IMR-90 (cell line): ENCODE data around the gene APH1A. TPM values are rescaled to one million over a fixed set of nuclear protein-coding genes. Genes with fewer than 3 reads are reported as not detected.
A peak's percentile ranks its signal among the peaks of the same experiment; 100 is the strongest.

Source experiments
- ATAC-seq: fragments of 200-7000 bp; cut with Tn5 transposase; 2 replicates; pipeline ENCODE4 v1.9.1; 2020; ENCODE audit warnings: low read depth, mild to moderate bottlenecking, moderate library complexity
- BruUV-seq: library from RNA; stranded (reverse); fragments of 400-500 nt; replicated peaks from 2 replicates; lab custom pipeline; 2021; lab: Mats Ljungman, UMichigan
- CTCF ChIA-PET: fragments of 300-600 bp; formaldehyde crosslinking; extraction: SDS; loops from one replicate; lab custom pipeline; 2021; ENCODE audit warnings: antibody characterized with exemption; lab: Yijun Ruan, JAX
- POLR2A ChIA-PET: fragments of 300-600 bp; sonication (Branson Sonifier 250); formaldehyde crosslinking; loops from one replicate; lab custom pipeline; 2022; ENCODE audit warnings: antibody characterized with exemption; ENCODE audit not compliant: unreplicated experiment; lab: Charles Lee
- DNase-seq: peaks from one replicate; pipeline ENCODE4 v3.0.0; 2013
- H2AFZ ChIP-seq: replicated peaks from 2 replicates; pipeline ENCODE3; 2013; ENCODE audit warnings: low read length, mild to moderate bottlenecking; ENCODE audit not compliant: poor library complexity
- H2AK5ac ChIP-seq: 2 replicates; pipeline ENCODE4 v1.6.1; 2013; ENCODE audit warnings: low read depth, low read length, inconsistent platforms
- H2AK9ac ChIP-seq: replicated peaks from 2 replicates; pipeline ENCODE3; 2013; ENCODE audit warnings: mild to moderate bottlenecking, low read depth, low read length, moderate library complexity; ENCODE audit not compliant: poor library complexity
- H2BK120ac ChIP-seq: 2 replicates; pipeline ENCODE4 v1.6.1; 2013; ENCODE audit warnings: low read depth, low read length, inconsistent platforms
- H2BK15ac ChIP-seq: 3 replicates; pipeline ENCODE4 v1.6.1; 2013; ENCODE audit warnings: low read depth, low read length, inconsistent platforms
- H2BK20ac ChIP-seq: 2 replicates; pipeline ENCODE4 v1.6.1; 2013; ENCODE audit warnings: low read depth, mild to moderate bottlenecking, inconsistent platforms, low read length, moderate library complexity
- H2BK5ac ChIP-seq: 2 replicates; pipeline ENCODE4 v1.6.1; 2013; ENCODE audit warnings: mild to moderate bottlenecking, low read depth, low read length, inconsistent platforms; ENCODE audit not compliant: poor library complexity, severe bottlenecking
- H3K14ac ChIP-seq: replicated peaks from 2 replicates; pipeline ENCODE4 v1.6.1; 2013; ENCODE audit warnings: low read depth, low read length, inconsistent platforms
- H3K18ac ChIP-seq: 2 replicates; pipeline ENCODE4 v1.6.1; 2013; ENCODE audit warnings: low read depth, low read length, control low read depth
- H3K23ac ChIP-seq: 2 replicates; pipeline ENCODE4 v1.6.1; 2013; ENCODE audit warnings: low read depth, low read length, inconsistent platforms
- H3K27ac ChIP-seq: 2 replicates; pipeline ENCODE4 v1.5.1; 2013; ENCODE audit warnings: mild to moderate bottlenecking, control low read depth, low read length; ENCODE audit not compliant: insufficient read depth
- H3K27me3 ChIP-seq: 2 replicates; pipeline ENCODE4 v1.6.1; 2013; ENCODE audit warnings: low read length; ENCODE audit not compliant: control insufficient read depth, insufficient read depth
- H3K36me3 ChIP-seq: 2 replicates; pipeline ENCODE4 v1.6.1; 2013; ENCODE audit warnings: low read length, mixed read lengths; ENCODE audit not compliant: control insufficient read depth, insufficient read depth
- H3K4ac ChIP-seq: 2 replicates; pipeline ENCODE4 v1.6.1; 2013; ENCODE audit warnings: low read depth, low read length, inconsistent platforms
- H3K4me1 ChIP-seq: 2 replicates; pipeline ENCODE4 v1.6.1; 2013; ENCODE audit warnings: low read length, mixed read lengths; ENCODE audit not compliant: control insufficient read depth, insufficient read depth
- H3K4me2 ChIP-seq: 2 replicates; pipeline ENCODE4 v1.6.1; 2013; ENCODE audit warnings: low read depth, mild to moderate bottlenecking, control low read depth, low read length, moderate library complexity
- H3K4me3 ChIP-seq: 2 replicates; pipeline ENCODE4 v1.5.1; 2013; ENCODE audit warnings: low read depth, mild to moderate bottlenecking, control low read depth, low read length, moderate library complexity; ENCODE audit not compliant: insufficient read depth
- H3K56ac ChIP-seq: 2 replicates; pipeline ENCODE4 v1.6.1; 2013; ENCODE audit warnings: low read length, inconsistent platforms; ENCODE audit not compliant: insufficient read depth; ENCODE audit errors: extremely low read depth
- H3K79me1 ChIP-seq, 2 experiments: 2 replicates each; pipeline ENCODE4 v1.6.1; 2013; ENCODE audit warnings: low read length in 2 of 2, inconsistent platforms in 1 of 2, low read depth in 1 of 2
- H3K9ac ChIP-seq: 2 replicates; pipeline ENCODE4 v1.6.1; 2013; ENCODE audit warnings: low read depth, low read length, control low read depth
- H3K9me1 ChIP-seq: 2 replicates; pipeline ENCODE4 v1.6.1; 2013; ENCODE audit warnings: low read length, inconsistent platforms; ENCODE audit not compliant: insufficient read depth
- H3K9me3 ChIP-seq: 2 replicates; pipeline ENCODE4 v1.6.1; 2013; ENCODE audit warnings: low read length; ENCODE audit not compliant: control insufficient read depth, insufficient read depth
- H4K20me1 ChIP-seq: 2 replicates; pipeline ENCODE4 v1.6.1; 2013; ENCODE audit warnings: low read length, inconsistent platforms; ENCODE audit not compliant: insufficient read depth
- H4K5ac ChIP-seq: 2 replicates; pipeline ENCODE4 v1.6.1; 2013; ENCODE audit warnings: mild to moderate bottlenecking, low read depth, low read length, control low read depth
- H4K8ac ChIP-seq, 2 experiments: 2 replicates each; pipeline ENCODE4 v1.6.1; 2013; ENCODE audit warnings: low read depth in 2 of 2, low read length in 2 of 2, control low read depth in 1 of 2, inconsistent platforms in 1 of 2
- H4K91ac ChIP-seq: 2 replicates; pipeline ENCODE4 v1.6.1; 2013; ENCODE audit warnings: low read depth, low read length, inconsistent platforms; ENCODE audit not compliant: insufficient read depth
- CHD1 ChIP-seq: IDR thresholded peaks from 2 replicates; pipeline ENCODE4 v1.6.1; 2012; ENCODE audit warnings: low read depth, low read length, improper control_type of control experiment
- MAFK ChIP-seq: IDR thresholded peaks from 2 replicates; pipeline ENCODE4 v1.6.1; 2012; ENCODE audit warnings: low read depth, low read length, improper control_type of control experiment
- MAZ ChIP-seq: IDR thresholded peaks from 2 replicates; pipeline ENCODE4 v1.6.1; 2012; ENCODE audit warnings: low read depth, mild to moderate bottlenecking, low read length, improper control_type of control experiment, moderate library complexity, borderline replicate concordance
- RFX5 ChIP-seq: IDR thresholded peaks from 2 replicates; pipeline ENCODE4 v1.8.0; 2012; ENCODE audit warnings: low read depth, mild to moderate bottlenecking, low read length, moderate library complexity
- WGBS, 2 experiments: methylation state at CpG; one replicate each; pipeline versions ENCODE4 v1.1.5 to v1.1.7; 2013; ENCODE audit warnings: missing lambda C conversion rate in 2 of 2; ENCODE audit not compliant: insufficient read length in 1 of 2; ENCODE audit errors: extremely low coverage in 2 of 2; 5-methylcytosine and 5-hydroxymethylcytosine counted together
- dilution Hi-C: fragments of 300-500 bp; cut with HindIII; formaldehyde crosslinking; loops from one replicate; pipeline ENCODE4 v1.14.3; 2018; ENCODE audit warnings: low sequenced_read_pairs; ENCODE audit not compliant: unreplicated experiment
- in situ Hi-C: fragments of 300-500 bp; cut with MboI; formaldehyde crosslinking; loops from 3 replicates; pipeline ENCODE4 v1.14.3; 2019; ENCODE audit warnings: low sequenced_read_pairs, inconsistent platforms, mixed read lengths
- intact Hi-C: fragments of 100-400 bp; cut with micrococcal nuclease; formaldehyde crosslinking; loops from 2 replicates; pipeline ENCODE4 v1.10.0; 2022
- polyA plus RNA-seq, 3 experiments: library from polyadenylated mRNA; depleted of rRNA; stranded (reverse); fragments of >200 nt; gene quantifications; 2 replicates each; pipeline ENCODE4 v1.2.3, GENCODE V29; 2012; ENCODE audit warnings: low replicate concordance in 1 of 3
- total RNA-seq: library from RNA; depleted of rRNA; stranded (reverse); fragments of >200 nt; gene quantifications from 2 replicates; pipeline ENCODE4 v1.2.3, GENCODE V29; 2012
- TF ChIP-seq, protein P1 (sequence below): conservative IDR thresholded peaks from 2 replicates; pipeline ENCODE4 v1.5.1; 2012; ENCODE audit warnings: mild to moderate bottlenecking, low read depth, low read length, improper control_type of control experiment

The APH1A gene
- total and polyA plus RNA-seq, 2 of the 4 experiments (the other 2 are of a cell fraction) = 62.0 to 94.2 TPM

DNA sequence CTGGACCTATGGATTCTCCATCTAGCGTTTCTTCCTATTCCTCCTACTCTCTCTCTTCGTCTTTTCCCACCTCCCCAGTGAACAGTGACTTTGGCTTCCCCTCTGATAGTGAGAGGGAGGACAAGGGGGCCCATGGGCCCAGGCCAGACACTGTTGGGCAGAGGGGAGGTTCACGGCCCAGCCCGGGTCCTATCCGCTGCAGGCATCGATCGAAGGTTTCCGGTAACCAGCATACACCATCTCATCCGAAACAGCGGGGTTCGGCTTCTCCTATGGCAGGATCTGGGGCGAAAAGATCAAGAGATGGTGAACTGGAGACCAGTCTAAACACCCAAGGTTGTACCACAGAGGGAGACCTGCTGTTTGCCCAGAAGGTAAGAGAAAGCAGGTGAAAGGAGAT lies 14.4 kb upstream of the APH1A start:
- Histone ChIP-seq H3K79me1 (peaks cover 17 to 21% of the 10 kb centered on the region in 2 experiments; a peak in 3 of 4 replicates), H3K4ac (0 out of 2 replicates have a peak overlapping the region, but pooled peaks have one; percentile 2), H2BK120ac (no peak overlapping the region), H3K18ac (no peak overlapping the region), H2BK15ac (no peak overlapping the region), H3K14ac (no peak overlapping the region), H3K9ac (peak overlapping the region; percentile 54; the same call in 1 of the 2 replicates), H3K27ac (no peak overlapping the region), H4K91ac (no peak overlapping the region), H3K4me2 (peak overlapping the region; percentile 84), H3K23ac (peak overlapping the region; percentile 82; the same call in 1 of the 2 replicates), H2AK9ac (peak overlapping the region; percentile 93), H2BK20ac (no peak overlapping the region), H3K4me1 (peaks cover 5% of the 10 kb centered on the region), H3K27me3 (no peaks in the 10 kb centered on the region), H2BK5ac (no peak overlapping the region), H4K8ac (no peak overlapping the region), H2AFZ (no peak overlapping the region), H3K4me3 (peak overlapping the region; percentile 58), H3K56ac (no peak overlapping the region), H3K9me3 (no peaks in the 10 kb centered on the region), H3K9me1 (no peaks in the 10 kb centered on the region), H2AK5ac (no peak overlapping the region), H4K20me1 (no peaks in the 10 kb centered on the region), H3K36me3 (peaks cover 11% of the 10 kb centered on the region), H4K5ac (no peak overlapping the region)
- ChIA-PET CTCF (interaction anchor here (3.8 kb wide), 1 partner anchor 27 kb away, joined by 31 read pairs; no protein-coding TSS in a partner anchor), POLR2A (no interaction called here)
- TF ChIP-seq MAFK = no peak
- no peak for TF ChIP-seq RFX5
- TF ChIP-seq, protein P1, sequence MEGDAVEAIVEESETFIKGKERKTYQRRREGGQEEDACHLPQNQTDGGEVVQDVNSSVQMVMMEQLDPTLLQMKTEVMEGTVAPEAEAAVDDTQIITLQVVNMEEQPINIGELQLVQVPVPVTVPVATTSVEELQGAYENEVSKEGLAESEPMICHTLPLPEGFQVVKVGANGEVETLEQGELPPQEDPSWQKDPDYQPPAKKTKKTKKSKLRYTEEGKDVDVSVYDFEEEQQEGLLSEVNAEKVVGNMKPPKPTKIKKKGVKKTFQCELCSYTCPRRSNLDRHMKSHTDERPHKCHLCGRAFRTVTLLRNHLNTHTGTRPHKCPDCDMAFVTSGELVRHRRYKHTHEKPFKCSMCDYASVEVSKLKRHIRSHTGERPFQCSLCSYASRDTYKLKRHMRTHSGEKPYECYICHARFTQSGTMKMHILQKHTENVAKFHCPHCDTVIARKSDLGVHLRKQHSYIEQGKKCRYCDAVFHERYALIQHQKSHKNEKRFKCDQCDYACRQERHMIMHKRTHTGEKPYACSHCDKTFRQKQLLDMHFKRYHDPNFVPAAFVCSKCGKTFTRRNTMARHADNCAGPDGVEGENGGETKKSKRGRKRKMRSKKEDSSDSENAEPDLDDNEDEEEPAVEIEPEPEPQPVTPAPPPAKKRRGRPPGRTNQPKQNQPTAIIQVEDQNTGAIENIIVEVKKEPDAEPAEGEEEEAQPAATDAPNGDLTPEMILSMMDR = no peak
- TF ChIP-seq CHD1 = no peak
- TF ChIP-seq MAZ = no peak
- WGBS, 2 experiments = no CpG with 5 or more reads among the region's 12 CpGs
- in situ Hi-C loops (no loop called here), dilution Hi-C loops (no loop called here), intact Hi-C loops (loop anchor here (5.0 kb wide), 1 partner anchor 46 kb away; the partner anchor contains the start of gene ANP32E)
- ATAC-seq (no peak), DNase-seq (no peak)
- BruUV-seq = no TSS peak
